Skeletal muscle satellite cell (primary cell): ENCODE results near the gene UPF2.

Source experiments
- H3K27me3 ChIP-seq: 2 replicates; pipeline ENCODE4 v1.7.0; 2013; ENCODE audit warnings: low read length; ENCODE audit not compliant: control insufficient read depth, insufficient read depth
- H3K36me3 ChIP-seq: 2 replicates; pipeline ENCODE4 v1.7.0; 2013; ENCODE audit warnings: mild to moderate bottlenecking, control low read depth, low read length; ENCODE audit not compliant: insufficient read depth
- H3K4me1 ChIP-seq: 2 replicates; pipeline ENCODE4 v1.7.0; 2013; ENCODE audit warnings: low read length; ENCODE audit not compliant: control insufficient read depth, insufficient read depth
- H3K4me2 ChIP-seq: 2 replicates; pipeline ENCODE4 v1.7.0; 2013; ENCODE audit warnings: mild to moderate bottlenecking, low read length
- H3K4me3 ChIP-seq: 2 replicates; pipeline ENCODE4 v1.7.0; 2013; ENCODE audit warnings: low read length
- H3K9ac ChIP-seq: 2 replicates; pipeline ENCODE4 v1.7.0; 2013; ENCODE audit warnings: mild to moderate bottlenecking, low read depth, low read length, moderate library complexity
- H3K9me3 ChIP-seq: replicated peaks from 2 replicates; pipeline ENCODE4 v1.7.0; 2013; ENCODE audit warnings: mild to moderate bottlenecking, control low read depth, low read length

UPF2 gene

DNA sequence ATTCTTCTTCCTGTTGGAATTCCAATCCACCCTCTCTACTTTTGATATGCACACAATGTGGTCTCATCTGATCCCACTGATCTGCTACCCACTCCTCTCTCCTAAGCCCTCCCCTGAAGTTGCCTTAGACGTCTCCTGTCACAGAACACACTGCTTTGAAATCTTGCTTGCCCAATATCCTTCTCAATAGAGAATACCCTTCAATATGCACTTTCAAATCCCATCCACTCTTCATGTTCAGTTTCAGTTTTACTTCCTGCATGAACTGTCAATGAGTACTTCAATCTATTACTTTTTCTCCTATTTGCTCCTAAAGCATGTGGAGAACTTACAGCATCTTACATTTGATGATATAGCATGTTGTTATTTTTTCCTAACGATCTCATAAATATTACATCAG, 93.5 kb downstream of the UPF2 start:
- Histone ChIP-seq H3K4me2 (no peak overlapping the region), H3K4me1 (peaks cover 3% of the 10 kb centered on the region), H3K36me3 (peaks cover 11% of the 10 kb centered on the region), H3K27me3 (no peaks in the 10 kb centered on the region), H3K4me3 (no peak overlapping the region), H3K9me3 (no peaks in the 10 kb centered on the region), H3K9ac (no peak overlapping the region)

GRCh38 chr10:11946652-11947051, 96.0 kb downstream of the UPF2 start:
- Histone ChIP-seq H3K9me3 (no peaks in the 10 kb centered on the region), H3K36me3 (peaks cover 22% of the 10 kb centered on the region), H3K9ac (no peak overlapping the region), H3K4me1 (peaks cover 3% of the 10 kb centered on the region), H3K4me2 (no peak overlapping the region), H3K4me3 (no peak overlapping the region), H3K27me3 (no peaks in the 10 kb centered on the region)

DNA sequence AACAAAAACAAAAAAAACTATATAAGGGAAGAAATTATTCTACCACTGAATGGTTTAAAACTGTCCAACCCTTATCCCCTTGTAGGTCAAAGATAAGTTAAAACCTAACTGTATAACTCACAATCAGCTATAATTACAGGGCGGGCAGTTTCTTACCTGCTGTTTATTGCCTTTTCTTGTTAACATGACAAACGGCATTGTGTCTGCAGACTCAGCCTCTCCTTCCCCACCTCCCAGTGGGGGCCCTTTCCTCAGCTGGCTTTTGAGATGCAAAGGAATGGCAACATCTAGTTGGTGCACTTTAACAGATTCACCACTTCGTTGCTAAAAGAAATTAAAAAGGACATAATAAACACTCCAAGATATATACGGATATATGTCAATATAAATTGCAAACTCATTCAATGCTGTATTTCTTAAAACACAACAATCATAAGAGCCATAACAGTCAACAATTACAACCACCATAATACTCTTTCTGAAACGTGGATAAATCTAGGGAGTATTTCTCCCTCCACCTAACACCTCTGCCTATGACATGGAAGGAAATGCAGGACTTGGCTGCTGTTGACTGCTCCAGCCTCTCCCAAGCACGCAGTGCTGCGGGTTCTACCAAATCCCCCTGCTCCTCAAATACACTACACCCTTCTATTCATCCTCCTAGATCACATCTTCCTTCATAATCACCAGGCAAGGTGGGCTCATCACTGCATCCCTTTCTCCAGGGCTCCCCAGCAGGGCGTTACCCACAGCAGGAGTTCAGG, 106.0 kb downstream of the UPF2 start:
- Histone ChIP-seq H3K27me3 (no peaks in the 10 kb centered on the region), H3K36me3 (peaks cover 42% of the 10 kb centered on the region), H3K4me3 (no peak overlapping the region), H3K9me3 (no peaks in the 10 kb centered on the region), H3K4me1 (peaks cover 3% of the 10 kb centered on the region), H3K9ac (no peak overlapping the region), H3K4me2 (no peak overlapping the region)

DNA sequence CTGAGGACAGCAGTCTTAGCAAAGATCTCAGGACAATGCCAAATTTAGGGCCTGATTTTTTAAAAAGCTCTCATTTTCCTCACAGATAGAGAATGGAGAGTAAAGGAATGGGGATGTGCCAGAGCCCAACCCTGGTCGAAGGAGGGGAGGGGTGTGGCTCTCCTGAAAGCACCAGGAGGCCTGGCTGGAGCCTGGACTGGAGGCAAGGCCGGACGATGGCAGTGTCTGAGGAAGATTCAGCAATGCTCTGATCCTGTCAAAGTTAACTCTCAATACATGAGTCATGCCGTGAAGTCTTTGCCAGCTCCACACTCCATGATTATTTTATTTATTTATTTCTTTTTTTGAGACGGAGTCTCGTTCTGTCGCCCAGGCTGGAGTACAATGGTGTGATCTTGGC, 108.3 kb downstream of the UPF2 start:
- Histone ChIP-seq H3K4me3 (no peak overlapping the region), H3K9me3 (no peaks in the 10 kb centered on the region), H3K27me3 (no peaks in the 10 kb centered on the region), H3K36me3 (peaks cover 52% of the 10 kb centered on the region), H3K4me2 (no peak overlapping the region), H3K9ac (no peak overlapping the region), H3K4me1 (peaks cover 3% of the 10 kb centered on the region)

- peaks cover 54% of the 10 kb centered on the region for H3K36me3 ChIP-seq
- H3K4me2 ChIP-seq = no peak overlapping the region
- H3K4me1 ChIP-seq = peaks cover 3% of the 10 kb centered on the region
- no peak overlapping the region for H3K4me3 ChIP-seq
- H3K9me3 ChIP-seq = no peaks in the 10 kb centered on the region
- no peak overlapping the region for H3K9ac ChIP-seq
- no peaks in the 10 kb centered on the region for H3K27me3 ChIP-seq
Measured at GRCh38 chr10:11933577-11934223, 108.9 kb downstream of the UPF2 start.

- Histone ChIP-seq H3K9me3 (no peaks in the 10 kb centered on the region), H3K4me2 (no peak overlapping the region), H3K9ac (no peak overlapping the region), H3K4me1 (peaks cover 3% of the 10 kb centered on the region), H3K4me3 (no peak overlapping the region), H3K27me3 (no peaks in the 10 kb centered on the region), H3K36me3 (peaks cover 61% of the 10 kb centered on the region)
Measured at GRCh38 chr10:11931038-11931437, 111.6 kb downstream of the UPF2 start.

DNA sequence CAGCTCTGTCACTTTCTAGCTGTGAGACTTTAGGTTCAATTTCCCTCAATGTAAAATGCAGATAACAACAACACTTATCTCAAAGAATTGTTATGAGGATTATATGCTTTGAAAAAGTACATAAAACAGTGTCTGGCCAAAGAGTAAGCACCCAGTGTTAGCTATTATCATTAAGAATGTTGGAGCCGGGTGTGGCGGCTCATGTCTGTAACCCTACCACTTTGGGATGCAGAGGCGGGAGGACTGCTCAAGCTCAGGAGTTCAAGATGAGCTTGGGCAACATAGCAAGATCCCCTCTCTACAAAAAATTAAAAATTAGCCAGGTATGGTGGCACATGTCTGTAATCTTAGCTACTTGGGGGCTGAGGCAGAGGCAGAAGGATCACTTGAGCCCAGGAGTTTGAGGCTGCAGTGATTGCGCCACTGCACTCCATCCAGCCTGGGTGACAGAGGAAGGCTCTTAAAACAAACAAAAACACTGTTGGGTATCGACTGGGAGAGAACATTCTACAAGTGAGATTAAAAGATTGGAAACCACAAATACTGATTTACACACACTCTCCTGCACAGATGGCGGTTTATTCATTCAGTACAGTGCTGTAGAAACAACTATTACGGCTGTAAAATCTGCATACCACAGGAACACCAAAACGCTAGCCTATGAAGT, 112.2 kb downstream of the UPF2 start:
- Histone ChIP-seq H3K4me1 (peaks cover 3% of the 10 kb centered on the region), H3K9ac (no peak overlapping the region), H3K4me3 (no peak overlapping the region), H3K4me2 (no peak overlapping the region), H3K9me3 (no peaks in the 10 kb centered on the region), H3K27me3 (no peaks in the 10 kb centered on the region), H3K36me3 (peaks cover 55% of the 10 kb centered on the region)

DNA sequence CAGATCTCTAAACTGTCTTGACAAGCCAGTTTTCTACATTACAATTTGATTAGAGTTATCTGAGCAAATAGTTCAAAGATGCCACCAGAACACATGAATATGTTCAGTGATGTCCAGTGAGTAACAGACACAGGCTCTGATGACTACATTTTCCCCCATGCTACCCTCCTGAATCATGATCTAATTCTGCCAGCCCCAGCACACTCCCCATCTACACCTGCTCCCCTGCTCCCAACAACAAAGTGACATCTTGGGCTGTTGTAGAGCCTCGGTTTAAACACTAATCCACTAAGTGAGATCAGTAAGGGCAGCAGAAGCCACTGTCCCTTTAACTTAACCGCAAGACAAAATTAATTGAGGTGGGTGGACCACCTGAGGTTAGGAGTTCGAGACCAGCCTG, 114.9 kb downstream of the UPF2 start:
- peaks cover 48% of the 10 kb centered on the region for H3K36me3 ChIP-seq
- no peaks in the 10 kb centered on the region for H3K9me3 ChIP-seq
- H3K4me3 ChIP-seq = no peak overlapping the region
- no peak overlapping the region for H3K9ac ChIP-seq
- no peaks in the 10 kb centered on the region for H3K4me1 ChIP-seq
- no peak overlapping the region for H3K4me2 ChIP-seq
- no peaks in the 10 kb centered on the region for H3K27me3 ChIP-seq

- Histone ChIP-seq H3K9ac (no peak overlapping the region), H3K4me3 (no peak overlapping the region), H3K27me3 (no peaks in the 10 kb centered on the region), H3K36me3 (peaks cover 40% of the 10 kb centered on the region), H3K4me2 (no peak overlapping the region), H3K9me3 (no peaks in the 10 kb centered on the region), H3K4me1 (no peaks in the 10 kb centered on the region)
Measured at GRCh38 chr10:11921800-11922392, 120.7 kb downstream of the UPF2 start.

- Histone ChIP-seq H3K4me2 (no peak overlapping the region), H3K9me3 (no peaks in the 10 kb centered on the region), H3K4me1 (no peaks in the 10 kb centered on the region), H3K36me3 (peaks cover 31% of the 10 kb centered on the region), H3K27me3 (no peaks in the 10 kb centered on the region), H3K4me3 (no peak overlapping the region), H3K9ac (no peak overlapping the region)
Measured at GRCh38 chr10:11919271-11919670, 123.3 kb downstream of the UPF2 start.

DNA sequence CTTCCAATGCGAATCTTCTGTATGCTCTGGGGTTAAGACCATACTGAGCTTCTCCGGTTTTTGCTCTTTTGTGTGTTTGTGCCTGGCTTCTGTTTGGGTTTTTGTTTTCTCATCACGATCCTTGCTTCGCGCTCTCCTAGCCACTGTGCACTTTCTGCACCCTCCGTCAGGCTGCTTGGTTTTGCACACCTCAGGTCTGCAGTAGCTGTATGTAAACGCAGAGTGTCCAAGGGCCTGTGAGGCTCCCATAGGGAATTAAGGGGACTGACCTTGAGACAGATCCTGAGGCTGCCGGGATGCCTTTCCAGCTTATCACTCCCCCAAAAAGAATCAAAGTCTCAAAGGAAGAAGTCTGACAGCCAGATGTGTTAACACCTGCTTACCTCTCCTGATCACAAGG, 124.2 kb downstream of the UPF2 start:
- Histone ChIP-seq H3K9ac (no peak overlapping the region), H3K36me3 (peaks cover 31% of the 10 kb centered on the region), H3K4me2 (no peak overlapping the region)

More for the DNA sequence above, 124.2 kb downstream of the UPF2 start:
- Histone ChIP-seq H3K4me1 (no peaks in the 10 kb centered on the region), H3K9me3 (no peaks in the 10 kb centered on the region), H3K4me3 (no peak overlapping the region), H3K27me3 (no peaks in the 10 kb centered on the region)
